MM.1S (cell line): Measurements from ENCODE around the gene SPP1.

Experiments
- CTCF ChIP-seq: fragments of 300-600 bp; sonication (generic); IDR thresholded peaks from 2 replicates; pipeline ENCODE4 v1.5.1; 2016; ENCODE audit warnings: antibody characterized with exemption, low read length, mixed read lengths
- EZH2 ChIP-seq: fragments of 300-600 bp; sonication (generic); optimal IDR thresholded peaks from 2 replicates; pipeline ENCODE3; 2017; ENCODE audit warnings: low read depth, mild to moderate bottlenecking, antibody characterized with exemption, low read length, mixed read lengths
- EZH2phosphoT487 ChIP-seq: fragments of 300-600 bp; sonication (generic); IDR thresholded peaks from 2 replicates; pipeline ENCODE4 v1.6.1; 2018; ENCODE audit warnings: antibody characterized with exemption, low read length

- TF ChIP-seq CTCF: no peak
- TF ChIP-seq EZH2: no peak
- no peak for TF ChIP-seq EZH2phosphoT487
Observed at GRCh38 chr4:87941537-87942392, 33.7 kb upstream of the SPP1 start.
